Measurements from ENCODE around the gene ANXA3. TPM values are rescaled to one million over a fixed set of nuclear protein-coding genes. Genes with fewer than 3 reads are reported as not detected.

The ANXA3 gene
- total and polyA plus RNA-seq, 2 experiments from 2014 or later: 194 to 198 TPM

DNA sequence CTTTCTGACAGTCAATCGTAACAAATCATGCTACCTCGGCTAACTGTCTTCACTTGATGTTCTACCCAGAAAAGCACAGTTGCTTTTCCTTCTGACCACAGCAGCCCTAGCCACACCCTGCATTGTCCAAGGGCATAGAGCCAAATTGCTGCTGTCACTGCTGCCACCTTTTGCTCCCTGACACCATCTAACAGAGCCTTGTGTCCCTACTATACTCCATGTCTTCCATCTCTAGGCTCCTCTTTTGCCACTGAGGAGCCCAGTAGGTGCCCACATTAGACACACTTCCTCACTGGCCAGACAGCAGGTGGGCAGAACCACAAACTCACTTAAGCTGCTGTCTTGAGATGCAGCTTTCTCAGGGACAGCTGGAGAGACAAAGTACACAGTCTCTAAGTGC, 91.4 kb downstream of the ANXA3 start:
- H2AFZ ChIP-seq: no peak overlapping the region
- no peaks in the 10 kb centered on the region for H4K20me1 ChIP-seq (ENCODE audit: insufficient read depth, poor library complexity, severe bottlenecking)
- no peaks in the 10 kb centered on the region for H3K9me2 ChIP-seq (replicated peaks; ENCODE audit: insufficient read depth)
- H3K27ac ChIP-seq: no peak overlapping the region
- TF ChIP-seq EZH2 (IDR thresholded peaks at IDR 0.05; ENCODE audit: borderline replicate concordance) (no peak), EZH2phosphoT487 (IDR thresholded peaks at IDR 0.05; ENCODE audit: low read depth, severe bottlenecking, unreplicated experiment) (no peak)
- TF ChIP-seq, protein P1, sequence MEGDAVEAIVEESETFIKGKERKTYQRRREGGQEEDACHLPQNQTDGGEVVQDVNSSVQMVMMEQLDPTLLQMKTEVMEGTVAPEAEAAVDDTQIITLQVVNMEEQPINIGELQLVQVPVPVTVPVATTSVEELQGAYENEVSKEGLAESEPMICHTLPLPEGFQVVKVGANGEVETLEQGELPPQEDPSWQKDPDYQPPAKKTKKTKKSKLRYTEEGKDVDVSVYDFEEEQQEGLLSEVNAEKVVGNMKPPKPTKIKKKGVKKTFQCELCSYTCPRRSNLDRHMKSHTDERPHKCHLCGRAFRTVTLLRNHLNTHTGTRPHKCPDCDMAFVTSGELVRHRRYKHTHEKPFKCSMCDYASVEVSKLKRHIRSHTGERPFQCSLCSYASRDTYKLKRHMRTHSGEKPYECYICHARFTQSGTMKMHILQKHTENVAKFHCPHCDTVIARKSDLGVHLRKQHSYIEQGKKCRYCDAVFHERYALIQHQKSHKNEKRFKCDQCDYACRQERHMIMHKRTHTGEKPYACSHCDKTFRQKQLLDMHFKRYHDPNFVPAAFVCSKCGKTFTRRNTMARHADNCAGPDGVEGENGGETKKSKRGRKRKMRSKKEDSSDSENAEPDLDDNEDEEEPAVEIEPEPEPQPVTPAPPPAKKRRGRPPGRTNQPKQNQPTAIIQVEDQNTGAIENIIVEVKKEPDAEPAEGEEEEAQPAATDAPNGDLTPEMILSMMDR (IDR thresholded peaks at IDR 0.05; ENCODE audit: poor library complexity): no peak
- no peaks in the 10 kb centered on the region for H3K79me2 ChIP-seq
- no peaks in the 10 kb centered on the region for H3K36me3 ChIP-seq (replicated peaks; ENCODE audit: insufficient read depth, low read depth)
- no peaks in the 10 kb centered on the region for H3K9me3 ChIP-seq (ENCODE audit: low read depth)
- H3K27me3 ChIP-seq: no peaks in the 10 kb centered on the region
- 92% methylated on average over 2 of the region's 2 CpGs for WGBS (ENCODE audit: low lambda C conversion rate, missing lambda C conversion rate)
- no peak overlapping the region for H3K4me3 ChIP-seq
- peaks cover 16% of the 10 kb centered on the region for H3K4me1 ChIP-seq (ENCODE audit: insufficient read depth)
- no peak for DNase-seq (ENCODE audit: low spot score)
- no peak overlapping the region for H3K4me2 ChIP-seq

DNA sequence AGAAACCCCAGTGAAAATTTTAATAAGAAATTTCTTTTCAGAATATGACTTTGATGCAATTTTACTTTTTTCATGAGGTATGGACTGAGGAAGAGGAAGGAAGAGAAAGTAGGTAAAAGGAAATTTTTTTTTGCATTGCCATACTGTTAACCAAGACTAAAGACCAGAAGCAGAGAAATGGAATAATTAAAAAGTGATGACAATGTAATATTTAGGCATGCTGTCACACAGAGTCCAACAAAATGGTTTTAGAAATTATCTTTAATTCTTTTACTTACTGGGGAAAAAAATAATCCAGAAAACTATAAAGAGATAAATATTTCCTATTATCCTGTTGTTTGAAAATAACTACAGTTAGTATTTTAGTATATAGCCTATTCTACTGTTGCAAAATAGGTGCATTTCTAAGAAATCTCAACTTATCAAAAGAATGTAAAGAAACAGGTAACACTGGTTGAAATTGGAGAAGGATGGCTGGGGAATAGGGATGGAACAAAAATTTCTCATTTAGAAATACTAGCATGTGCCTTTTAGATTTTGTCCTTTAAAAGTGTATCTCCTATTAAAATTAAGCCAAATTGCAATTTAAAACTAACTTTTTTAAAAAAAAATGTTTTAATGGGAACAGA, 92.6 kb downstream of the ANXA3 start:
- no peak overlapping the region for H3K27ac ChIP-seq
- TF ChIP-seq EZH2 (IDR thresholded peaks at IDR 0.05; ENCODE audit: borderline replicate concordance) (no peak), EZH2phosphoT487 (IDR thresholded peaks at IDR 0.05; ENCODE audit: low read depth, severe bottlenecking, unreplicated experiment) (no peak)
- TF ChIP-seq, protein P1 (IDR thresholded peaks at IDR 0.05; ENCODE audit: poor library complexity): no peak
- H4K20me1 ChIP-seq (ENCODE audit: insufficient read depth, poor library complexity, severe bottlenecking): no peaks in the 10 kb centered on the region
- no peaks in the 10 kb centered on the region for H3K27me3 ChIP-seq
- peaks cover 16% of the 10 kb centered on the region for H3K4me1 ChIP-seq (ENCODE audit: insufficient read depth)
- no peaks in the 10 kb centered on the region for H3K36me3 ChIP-seq (replicated peaks; ENCODE audit: insufficient read depth, low read depth)
- no peaks in the 10 kb centered on the region for H3K9me2 ChIP-seq (replicated peaks; ENCODE audit: insufficient read depth)
- H3K79me2 ChIP-seq: no peaks in the 10 kb centered on the region
- no peaks in the 10 kb centered on the region for H3K9me3 ChIP-seq (ENCODE audit: low read depth)
- H2AFZ ChIP-seq: no peak overlapping the region
- H3K4me3 ChIP-seq: no peak overlapping the region
- no peak overlapping the region for H3K4me2 ChIP-seq
- no peak for DNase-seq (ENCODE audit: low spot score)

DNA sequence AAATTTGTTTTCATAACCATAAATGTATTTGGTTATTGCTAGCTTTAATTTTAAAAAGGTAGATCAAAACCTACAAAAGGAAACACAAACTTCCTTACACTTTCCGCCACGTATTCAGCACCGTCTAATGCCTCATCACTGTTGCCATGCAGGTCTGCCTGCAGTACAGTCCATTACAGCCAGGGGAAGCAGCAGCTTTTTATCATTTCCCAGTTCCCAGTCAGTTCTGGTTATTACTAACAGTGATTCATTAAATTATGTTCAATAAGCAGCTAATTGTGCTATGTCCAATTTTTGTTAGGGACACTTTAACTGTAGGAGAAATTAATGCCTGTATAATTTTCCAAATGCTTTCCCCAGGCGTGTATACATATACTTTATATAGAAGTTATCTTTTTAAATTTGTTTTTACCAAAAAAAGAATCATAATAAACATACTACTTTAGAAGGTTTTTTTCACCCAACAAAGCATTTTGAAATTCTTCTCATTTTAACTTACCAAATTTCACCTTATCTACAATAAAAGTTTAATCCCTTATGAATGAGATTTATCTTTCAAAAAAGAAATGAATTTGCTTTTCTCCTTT, 93.3 kb downstream of the ANXA3 start:
- Histone ChIP-seq H3K4me1 (ENCODE audit: insufficient read depth) (peaks cover 16% of the 10 kb centered on the region), H3K27ac (peak overlapping the region; percentile 81), H3K9me2 (replicated peaks; ENCODE audit: insufficient read depth) (no peaks in the 10 kb centered on the region), H4K20me1 (ENCODE audit: insufficient read depth, poor library complexity, severe bottlenecking) (no peaks in the 10 kb centered on the region), H3K36me3 (replicated peaks; ENCODE audit: insufficient read depth, low read depth) (no peaks in the 10 kb centered on the region), H3K79me2 (no peaks in the 10 kb centered on the region), H3K9me3 (ENCODE audit: low read depth) (no peaks in the 10 kb centered on the region), H2AFZ (no peak overlapping the region), H3K27me3 (no peaks in the 10 kb centered on the region), H3K4me3 (no peak overlapping the region), H3K4me2 (peak overlapping the region; percentile 29)
- WGBS (ENCODE audit: low lambda C conversion rate, missing lambda C conversion rate): 41% methylated on average over 4 of the region's 4 CpGs
- DNase-seq (ENCODE audit: low spot score): peak; percentile 81
- TF ChIP-seq, protein P1 (IDR thresholded peaks at IDR 0.05; ENCODE audit: poor library complexity): peak; percentile 72
- TF ChIP-seq EZH2phosphoT487 (IDR thresholded peaks at IDR 0.05; ENCODE audit: low read depth, severe bottlenecking, unreplicated experiment): no peak

Data from hepatocyte (in vitro differentiated cells).